Parathyroid adenoma (tissue), 2 donors: ENCODE data around the gene ZNF557.

Source experiments
- H2AFZ ChIP-seq: fragments of 300-600 bp; sonication (generic); one replicate; pipeline ENCODE4 v1.7.0; 2017; ENCODE audit warnings: antibody characterized with exemption, mild to moderate bottlenecking
- H3K27ac ChIP-seq: fragments of 300-600 bp; sonication (generic); one replicate; pipeline ENCODE4 v1.7.0; 2017
- H3K27me3 ChIP-seq: fragments of 300-600 bp; sonication (generic); one replicate; pipeline ENCODE4 v1.7.0; 2017; ENCODE audit warnings: low read length; ENCODE audit not compliant: control insufficient read depth, insufficient read depth
- H3K36me3 ChIP-seq: fragments of 300-600 bp; sonication (generic); one replicate; pipeline ENCODE4 v1.7.0; 2017; ENCODE audit warnings: low read length; ENCODE audit not compliant: control insufficient read depth, insufficient read depth
- H3K4me1 ChIP-seq: fragments of 300-600 bp; sonication (generic); one replicate; pipeline ENCODE4 v1.7.0; 2017; ENCODE audit warnings: control low read depth
- H3K4me2 ChIP-seq: fragments of 300-600 bp; sonication (generic); one replicate; pipeline ENCODE4 v1.7.0; 2017; ENCODE audit warnings: low read length
- H3K4me3 ChIP-seq: fragments of 300-600 bp; sonication (generic); one replicate; pipeline ENCODE4 v1.7.0; 2017; ENCODE audit warnings: low read depth, low read length
- H3K79me2 ChIP-seq: fragments of 300-600 bp; sonication (generic); one replicate; pipeline ENCODE4 v1.7.0; 2017; ENCODE audit warnings: control low read depth
- H3K9ac ChIP-seq: fragments of 300-600 bp; sonication (generic); one replicate; pipeline ENCODE4 v1.7.0; 2017; ENCODE audit warnings: mild to moderate bottlenecking
- H3K9me3 ChIP-seq: fragments of 300-600 bp; sonication (generic); one replicate; pipeline ENCODE4 v1.7.0; 2017; ENCODE audit warnings: low read length; ENCODE audit not compliant: control insufficient read depth
- CTCF ChIP-seq: fragments of 300-600 bp; sonication (generic); IDR thresholded peaks from one replicate; pipeline ENCODE4 v1.7.0; 2017; ENCODE audit warnings: antibody characterized with exemption, mild to moderate bottlenecking
- donor health status: primary hyperparathyroidism.

ZNF557 gene

DNA sequence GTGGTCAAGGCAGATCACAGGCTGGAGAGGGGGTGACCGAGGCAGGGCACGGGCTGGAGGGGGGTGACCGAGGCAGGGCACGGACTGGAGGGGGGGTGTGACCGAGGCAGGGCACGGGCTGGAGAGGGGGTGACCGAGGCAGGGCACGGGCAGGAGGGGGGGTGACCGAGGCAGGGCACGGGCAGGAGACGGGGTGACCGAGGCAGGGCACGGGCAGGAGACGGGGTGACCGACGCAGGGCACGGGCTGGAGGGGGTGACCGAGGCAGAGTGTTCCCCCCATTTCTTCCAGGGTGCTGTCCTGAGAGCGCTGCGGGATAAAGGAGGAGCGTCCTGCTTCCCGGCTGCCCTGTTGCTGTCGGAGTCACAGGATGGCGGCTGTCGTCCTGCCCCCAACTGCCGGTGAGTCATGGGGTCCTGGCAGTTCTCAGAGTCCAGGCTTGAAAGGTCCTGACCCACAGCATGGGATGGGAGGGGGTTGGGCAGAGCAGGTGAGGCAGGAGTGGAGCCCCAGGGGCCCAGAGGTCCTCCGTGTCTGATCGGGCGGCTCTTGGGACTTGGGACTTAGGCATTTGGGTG, 5.3 kb downstream of the ZNF557 start:
- Histone ChIP-seq H3K4me2 (no peak overlapping the region), H3K79me2 (peaks cover 3% of the 10 kb centered on the region), H3K4me3 (no peak overlapping the region), H3K9me3 (no peaks in the 10 kb centered on the region), H3K9ac (no peak overlapping the region), H3K27ac (no peak overlapping the region), H2AFZ (no peak overlapping the region), H3K36me3 (peaks cover 7% of the 10 kb centered on the region), H3K27me3 (no peaks in the 10 kb centered on the region), H3K4me1 (no peaks in the 10 kb centered on the region)
- TF ChIP-seq CTCF: no peak

DNA sequence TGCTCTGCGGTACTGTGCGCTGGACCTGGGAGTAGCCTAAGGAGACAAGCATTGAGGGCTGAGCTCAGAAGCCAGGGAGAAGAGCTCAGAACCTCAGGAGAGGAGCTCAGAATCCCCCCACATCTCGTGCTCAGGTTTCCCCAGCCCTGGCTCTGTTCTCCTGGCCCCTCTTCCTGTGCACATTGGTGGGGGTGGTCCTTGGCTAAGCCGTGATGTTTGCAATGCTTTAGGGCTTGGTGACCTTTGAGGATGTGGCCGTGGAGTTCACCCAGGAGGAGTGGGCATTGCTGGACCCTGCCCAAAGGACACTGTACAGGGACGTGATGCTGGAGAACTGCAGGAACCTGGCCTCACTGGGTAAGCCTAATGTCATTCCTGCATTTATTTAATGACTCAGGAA, 6.6 kb downstream of the ZNF557 start:
- no peak overlapping the region for H3K27ac ChIP-seq
- no peak overlapping the region for H3K4me2 ChIP-seq
- H3K79me2 ChIP-seq: no peaks in the 10 kb centered on the region
- no peaks in the 10 kb centered on the region for H3K4me1 ChIP-seq
- H3K36me3 ChIP-seq: peaks cover 7% of the 10 kb centered on the region
- H3K9ac ChIP-seq: no peak overlapping the region
- no peak overlapping the region for H2AFZ ChIP-seq
- H3K27me3 ChIP-seq: no peaks in the 10 kb centered on the region
- no peak overlapping the region for H3K4me3 ChIP-seq
- H3K9me3 ChIP-seq: no peaks in the 10 kb centered on the region
- TF ChIP-seq CTCF: no peak

- no peak overlapping the region for H3K4me2 ChIP-seq
- peaks cover under 1% of the 10 kb centered on the region for H3K9me3 ChIP-seq
- H3K27ac ChIP-seq: no peak overlapping the region
- no peak overlapping the region for H2AFZ ChIP-seq
- TF ChIP-seq CTCF: no peak
- H3K27me3 ChIP-seq: no peaks in the 10 kb centered on the region
- no peak overlapping the region for H3K4me3 ChIP-seq
- no peak overlapping the region for H3K9ac ChIP-seq
- no peaks in the 10 kb centered on the region for H3K79me2 ChIP-seq
- H3K4me1 ChIP-seq: no peaks in the 10 kb centered on the region
- peaks cover 20% of the 10 kb centered on the region for H3K36me3 ChIP-seq
Measured at GRCh38 chr19:7078008-7078407, 8.5 kb downstream of the ZNF557 start.

- no peak overlapping the region for H3K9ac ChIP-seq
- H3K4me1 ChIP-seq: no peaks in the 10 kb centered on the region
- H3K27me3 ChIP-seq: no peaks in the 10 kb centered on the region
- no peaks in the 10 kb centered on the region for H3K79me2 ChIP-seq
- H3K4me2 ChIP-seq: no peak overlapping the region
- no peak for TF ChIP-seq CTCF
- peaks cover 34% of the 10 kb centered on the region for H3K36me3 ChIP-seq
- no peak overlapping the region for H3K27ac ChIP-seq
- H3K4me3 ChIP-seq: no peak overlapping the region
- peaks cover 21% of the 10 kb centered on the region for H3K9me3 ChIP-seq
- H2AFZ ChIP-seq: no peak overlapping the region
Measured at GRCh38 chr19:7083076-7083956, 13.8 kb downstream of the ZNF557 start.
